A549 treated with GW870086 at 1 μM for 4 hours (cell line): ENCODE data around the gene TBXA2R. TPM values are rescaled to one million over a fixed set of nuclear protein-coding genes. Genes with fewer than 3 reads are reported as not detected.

ENCODE experiments used
- total RNA-seq: library from RNA; stranded (reverse); fragments of 200-300 nt; extraction: Qiagen RNA extraction; gene quantifications from 5 replicates; pipeline ENCODE4 v1.2.3, GENCODE V29; 2022; ENCODE audit warnings: low read depth

TBXA2R gene
- total RNA-seq: 0.74 to 1.2 TPM (median 0.99 TPM) in 5 replicates

DNA sequence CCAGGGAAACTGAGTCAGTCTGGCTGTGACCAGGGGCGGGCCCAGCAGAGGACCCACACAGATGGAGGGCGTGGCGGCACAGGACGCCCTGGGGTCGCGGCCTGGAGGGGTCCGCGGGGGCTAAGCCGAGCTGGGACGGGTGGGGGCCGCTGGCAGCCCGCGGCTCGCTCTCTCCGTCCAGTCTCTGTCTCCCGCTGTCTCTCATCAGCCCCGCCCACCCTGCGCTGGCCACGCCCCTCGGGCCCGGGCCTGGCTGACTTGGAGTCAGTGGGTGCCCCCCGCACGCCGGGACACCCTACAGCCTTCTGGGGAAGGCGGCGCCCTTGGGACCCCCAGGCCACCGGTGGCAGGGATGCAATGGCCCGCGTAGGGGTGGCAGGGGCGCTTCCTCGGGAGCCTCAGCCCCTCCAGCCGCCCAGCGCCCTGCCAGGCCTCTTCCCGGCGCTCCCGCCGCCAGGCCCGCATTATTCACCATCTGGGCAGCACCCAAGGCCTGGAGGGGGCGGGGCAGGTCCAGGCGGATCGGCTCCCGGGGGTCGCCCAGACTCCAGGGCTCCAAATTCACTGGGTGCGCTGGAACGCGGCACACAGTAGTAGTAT lies at the start of gene TBXA2R:
TSS of gene TBXA2R (minus strand) at position 186 of the 600 bp plus-strand sequence. CDS start 6,241 bp downstream, outside the sequence.

DNA sequence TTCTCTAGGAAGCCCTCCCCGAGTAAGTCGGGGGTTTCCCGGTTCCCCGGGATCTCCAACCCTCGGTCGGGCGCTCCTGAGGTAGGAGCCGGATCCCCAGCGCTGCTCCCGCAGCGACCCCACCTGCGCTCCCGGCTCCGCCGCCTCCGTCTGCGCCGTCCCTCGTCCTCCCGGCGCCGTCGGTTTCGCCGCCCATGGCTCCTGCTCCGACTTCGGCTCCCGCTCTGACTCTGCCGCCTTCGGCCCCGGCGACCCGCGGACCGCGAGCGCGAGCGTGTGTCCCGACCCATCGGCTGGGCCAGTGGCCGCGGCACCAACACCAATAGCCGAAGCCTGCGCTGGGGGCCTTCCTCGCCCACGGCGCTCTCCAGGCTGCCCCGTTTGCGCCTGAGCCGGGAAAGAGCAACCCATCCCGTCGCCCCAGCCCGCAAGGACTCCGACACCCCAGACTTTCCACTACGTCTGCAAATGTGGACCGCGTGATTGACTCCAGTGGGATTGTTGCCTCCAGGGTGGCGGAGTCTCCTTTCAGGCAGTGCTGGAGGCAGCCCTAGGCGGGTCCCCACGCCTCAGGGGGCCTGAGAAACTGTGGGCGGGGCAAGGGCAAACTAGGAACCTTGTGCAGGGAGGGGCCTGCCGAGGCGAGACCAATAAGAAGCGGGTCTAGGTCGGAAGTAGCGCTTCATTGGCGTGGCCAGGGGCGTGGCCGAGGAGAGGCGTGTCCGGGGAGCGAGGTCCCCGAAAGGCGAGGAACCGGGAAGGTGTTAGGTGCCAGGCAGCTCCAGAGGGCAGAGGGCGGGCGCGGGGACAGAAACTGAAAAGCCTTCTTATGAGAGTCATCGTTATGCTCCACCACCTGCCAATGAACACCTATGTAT lies 20.0 kb upstream of the TBXA2R start, which contains the start of gene CACTIN:
TSS of gene CACTIN (minus strand) at position 318 of the 878 bp plus-strand sequence. CDS start at position 290, 28 bp downstream.

DNA sequence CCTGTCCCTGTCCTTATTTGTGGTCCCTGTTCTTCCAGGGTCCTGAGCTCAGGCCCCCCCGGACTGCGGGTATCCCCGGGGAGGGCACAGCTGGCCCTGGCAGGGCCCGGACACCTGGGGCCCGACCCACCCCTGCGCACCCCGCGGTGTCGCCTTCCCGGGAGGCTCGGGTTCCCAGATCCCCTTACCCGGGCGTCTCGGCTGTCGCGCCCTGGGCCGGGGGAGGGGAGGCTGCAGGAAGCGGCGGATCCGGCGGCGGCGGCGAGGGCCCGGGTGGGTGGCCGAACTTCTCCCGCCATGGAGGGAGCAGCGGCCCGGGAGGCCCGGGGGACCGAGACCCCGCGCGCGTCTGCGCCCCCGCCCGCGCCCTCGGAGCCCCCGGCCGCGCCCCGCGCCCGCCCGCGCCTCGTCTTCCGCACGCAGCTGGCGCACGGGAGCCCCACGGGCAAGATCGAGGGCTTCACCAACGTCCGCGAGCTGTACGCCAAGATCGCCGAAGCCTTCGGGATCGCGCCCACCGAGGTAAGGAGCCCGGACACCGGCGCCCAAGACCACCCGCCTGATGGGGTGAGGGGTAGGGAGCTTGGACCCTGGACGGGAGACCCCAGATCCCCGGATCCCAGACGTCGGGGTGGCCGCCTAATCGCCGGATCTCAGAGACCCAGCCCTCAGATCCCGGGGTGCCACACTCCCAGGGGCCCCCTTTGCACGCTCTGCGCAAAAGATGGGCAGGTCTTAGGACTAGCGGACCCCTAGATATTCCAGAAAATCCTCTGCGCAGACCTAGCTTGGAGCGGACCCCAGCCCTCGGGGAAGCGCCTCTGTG lies 21.2 kb downstream of the TBXA2R start, which contains the start of gene GIPC3:
TSS of gene GIPC3 (plus strand) at position 178 of the 826 bp plus-strand sequence. CDS start at position 298, 120 bp downstream.

DNA sequence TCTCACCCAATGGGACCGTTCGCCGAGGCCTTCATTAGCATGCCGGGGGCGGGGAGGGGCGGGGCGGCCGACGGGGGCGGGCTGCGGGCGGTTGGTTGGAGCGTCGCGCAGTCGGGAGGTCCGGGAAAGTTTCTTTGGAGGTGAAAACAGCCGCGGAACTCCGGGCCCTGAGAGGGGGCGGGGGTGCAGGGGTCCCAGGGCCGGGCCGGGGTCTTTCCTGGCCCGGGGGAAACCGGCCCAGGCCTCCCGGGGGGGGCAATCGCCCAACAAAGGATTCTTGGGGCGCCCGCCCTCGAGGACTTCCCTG lies 33.9 kb downstream of the TBXA2R start, which contains the start of gene HMG20B:
TSS of gene HMG20B (plus strand) at position 90 of the 307 bp plus-strand sequence. CDS start 366 bp downstream, outside the sequence.

DNA sequence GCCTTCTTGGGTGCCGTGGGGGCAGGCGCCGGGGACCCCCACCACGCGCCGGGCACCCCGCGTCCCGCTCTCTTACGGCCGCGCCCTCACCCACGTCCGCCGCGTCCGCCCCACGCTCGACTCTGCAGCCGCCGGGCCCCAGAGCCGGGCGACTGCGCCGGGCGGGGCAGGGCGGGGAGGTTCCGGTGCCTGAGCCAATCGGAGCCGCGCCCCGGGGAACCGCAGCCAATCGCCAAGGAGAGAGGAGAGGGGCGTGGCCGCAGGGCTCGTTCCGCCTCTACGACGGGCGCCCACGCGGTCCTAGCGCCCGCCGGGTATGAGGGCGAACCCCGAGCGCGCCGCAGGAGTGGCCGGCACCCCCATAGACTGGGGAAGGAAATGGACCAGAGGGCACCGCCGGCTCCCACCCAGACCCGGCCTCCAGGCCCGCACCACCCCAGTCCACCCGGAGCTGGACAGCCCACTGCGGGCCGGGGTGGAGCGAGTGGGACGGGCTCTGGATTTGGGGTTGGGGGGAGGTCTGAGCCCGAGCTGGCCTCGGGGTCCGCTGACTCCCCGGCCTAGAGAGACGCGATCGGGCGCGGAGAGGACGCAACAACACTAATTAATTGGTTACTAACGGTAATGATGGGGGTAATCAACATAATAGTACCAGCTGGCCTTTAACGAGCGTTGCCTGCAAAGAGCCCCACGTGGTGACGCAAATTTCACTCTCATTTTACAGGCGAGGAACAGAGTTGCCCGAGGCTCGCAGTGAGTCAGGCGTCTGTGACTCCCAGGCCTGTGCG lies 49.0 kb downstream of the TBXA2R start, which contains the start of gene MFSD12:
TSS of gene MFSD12 (minus strand) at position 126 of the 788 bp plus-strand sequence. CDS start 183 bp downstream, outside the sequence.

Other genes starting within 250 kb of the TBXA2R start
- 34.2 to 42.9 TPM (median 39.8 TPM) in 5 replicates for gene NFIC, start 240.3 kb downstream of the TBXA2R start, total RNA-seq
- 0.22 to 1.0 TPM (median 0.44 TPM) in 5 replicates for gene SMIM24, start 126.3 kb downstream of the TBXA2R start, total RNA-seq
- not detected in 5 replicates for gene SMIM44, start 123.4 kb downstream of the TBXA2R start, total RNA-seq
- gene DOHH, start 106.2 kb downstream of the TBXA2R start, total RNA-seq: 13.6 to 18.9 TPM (median 18.0 TPM) in 5 replicates
- 22.7 to 40.0 TPM (median 35.7 TPM) in 5 replicates for gene FZR1, start 100.6 kb downstream of the TBXA2R start, total RNA-seq
- not detected in 5 replicates for gene TEKTIP1, start 67.7 kb downstream of the TBXA2R start, total RNA-seq
- gene MFSD12, start 49.3 kb downstream of the TBXA2R start, total RNA-seq: 115 to 157 TPM (median 152 TPM) in 5 replicates
- 46.3 to 67.7 TPM (median 63.2 TPM) in 5 replicates for gene HMG20B, start 33.9 kb downstream of the TBXA2R start, total RNA-seq
- 0.27 to 0.42 TPM (median 0.31 TPM) in 5 replicates for gene GIPC3, start 21.4 kb downstream of the TBXA2R start, total RNA-seq
- 12.6 to 19.7 TPM (median 17.5 TPM) in 5 replicates for gene CACTIN, start 19.9 kb upstream of the TBXA2R start, total RNA-seq
- 9.9 to 13.2 TPM (median 12.1 TPM) in 5 replicates for gene PIP5K1C, start 93.6 kb upstream of the TBXA2R start, total RNA-seq
- gene TJP3, start 101.5 kb upstream of the TBXA2R start, total RNA-seq: 0.49 to 1.3 TPM (median 0.90 TPM) in 5 replicates
- 8.6 to 13.1 TPM (median 12.1 TPM) in 5 replicates for gene APBA3, start 154.8 kb upstream of the TBXA2R start, total RNA-seq
- 64.2 to 84.4 TPM (median 68.8 TPM) in 5 replicates for gene MRPL54, start 155.8 kb upstream of the TBXA2R start, total RNA-seq
- gene RAX2, start 165.4 kb upstream of the TBXA2R start, total RNA-seq: not detected in 5 replicates
- gene MATK, start 179.5 kb upstream of the TBXA2R start, total RNA-seq: 0.94 to 1.8 TPM (median 1.2 TPM) in 5 replicates